Brain microvascular endothelial cell (primary cell): ENCODE data around the gene LCN10.

Experiments
- DNase-seq: peaks from one replicate; pipeline ENCODE4 v3.0.0-alpha.2; 2020
- H3K27ac ChIP-seq: fragments of 250-450 bp; sonication (Bioruptor Pico); 2 replicates; pipeline ENCODE4 v1.5.1; 2020; ENCODE audit warnings: mild to moderate bottlenecking, moderate library complexity
- H3K27me3 ChIP-seq: fragments of 250-450 bp; sonication (Bioruptor Pico); replicated peaks from 2 replicates; pipeline ENCODE4 v1.5.1; 2020; ENCODE audit warnings: mild to moderate bottlenecking
- H3K36me3 ChIP-seq: fragments of 250-450 bp; sonication (Bioruptor Pico); replicated peaks from 2 replicates; pipeline ENCODE4 v1.5.1; 2020; ENCODE audit warnings: mild to moderate bottlenecking
- H3K4me3 ChIP-seq: 2 replicates; pipeline ENCODE4 v1.5.1; 2011; ENCODE audit warnings: low read depth, mild to moderate bottlenecking, control low read depth, low read length, moderate library complexity
- in situ Hi-C: cut with HindIII; loops from 2 replicates; pipeline ENCODE4 v1.10.0; 2017; ENCODE audit warnings: low sequenced_read_pairs, low pct_ligation_motif_present
- TF ChIP-seq, protein P1 (sequence below): IDR thresholded peaks from 2 replicates; pipeline ENCODE4 v1.5.1; 2011; ENCODE audit warnings: low read depth, mild to moderate bottlenecking, moderate library complexity, low read length, control low read depth, inconsistent platforms; ENCODE audit errors: missing control alignments

LCN10 gene

DNA sequence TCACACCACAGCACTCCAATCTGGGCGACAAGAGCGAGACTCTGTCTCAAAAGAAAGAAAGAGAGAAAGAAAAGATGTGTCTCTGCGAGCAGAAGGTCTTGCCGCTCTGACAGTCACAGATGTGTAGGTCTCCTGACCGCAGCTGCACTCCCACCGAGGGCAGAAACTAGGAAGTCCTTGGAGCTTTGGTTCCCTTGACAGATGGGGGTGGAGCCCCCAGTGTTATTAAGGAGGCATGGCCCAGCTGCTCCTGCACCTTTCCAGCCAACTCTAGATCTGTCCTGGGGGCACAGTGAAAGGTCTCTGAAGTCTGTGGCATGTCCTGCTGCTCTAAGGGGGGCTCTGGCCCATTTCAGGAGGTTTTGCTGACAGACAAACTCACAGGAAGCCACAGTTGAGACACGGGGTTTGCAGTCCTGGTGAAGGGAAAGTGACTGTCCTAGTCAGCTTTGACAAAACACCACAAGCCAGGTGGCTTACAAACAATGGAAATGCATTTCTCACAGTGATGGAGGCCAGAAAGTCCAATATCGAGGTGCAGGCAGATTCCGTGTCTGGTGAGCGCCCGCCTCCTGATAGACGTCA, 39.4 kb downstream of the LCN10 start:
- Histone ChIP-seq H3K27me3 (peaks cover 9% of the 10 kb centered on the region), H3K27ac (no peak overlapping the region), H3K36me3 (no peaks in the 10 kb centered on the region), H3K4me3 (no peak overlapping the region)
- TF ChIP-seq, protein P1, sequence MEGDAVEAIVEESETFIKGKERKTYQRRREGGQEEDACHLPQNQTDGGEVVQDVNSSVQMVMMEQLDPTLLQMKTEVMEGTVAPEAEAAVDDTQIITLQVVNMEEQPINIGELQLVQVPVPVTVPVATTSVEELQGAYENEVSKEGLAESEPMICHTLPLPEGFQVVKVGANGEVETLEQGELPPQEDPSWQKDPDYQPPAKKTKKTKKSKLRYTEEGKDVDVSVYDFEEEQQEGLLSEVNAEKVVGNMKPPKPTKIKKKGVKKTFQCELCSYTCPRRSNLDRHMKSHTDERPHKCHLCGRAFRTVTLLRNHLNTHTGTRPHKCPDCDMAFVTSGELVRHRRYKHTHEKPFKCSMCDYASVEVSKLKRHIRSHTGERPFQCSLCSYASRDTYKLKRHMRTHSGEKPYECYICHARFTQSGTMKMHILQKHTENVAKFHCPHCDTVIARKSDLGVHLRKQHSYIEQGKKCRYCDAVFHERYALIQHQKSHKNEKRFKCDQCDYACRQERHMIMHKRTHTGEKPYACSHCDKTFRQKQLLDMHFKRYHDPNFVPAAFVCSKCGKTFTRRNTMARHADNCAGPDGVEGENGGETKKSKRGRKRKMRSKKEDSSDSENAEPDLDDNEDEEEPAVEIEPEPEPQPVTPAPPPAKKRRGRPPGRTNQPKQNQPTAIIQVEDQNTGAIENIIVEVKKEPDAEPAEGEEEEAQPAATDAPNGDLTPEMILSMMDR: no peak
- in situ Hi-C loops: no loop called here
- no peak for DNase-seq

DNA sequence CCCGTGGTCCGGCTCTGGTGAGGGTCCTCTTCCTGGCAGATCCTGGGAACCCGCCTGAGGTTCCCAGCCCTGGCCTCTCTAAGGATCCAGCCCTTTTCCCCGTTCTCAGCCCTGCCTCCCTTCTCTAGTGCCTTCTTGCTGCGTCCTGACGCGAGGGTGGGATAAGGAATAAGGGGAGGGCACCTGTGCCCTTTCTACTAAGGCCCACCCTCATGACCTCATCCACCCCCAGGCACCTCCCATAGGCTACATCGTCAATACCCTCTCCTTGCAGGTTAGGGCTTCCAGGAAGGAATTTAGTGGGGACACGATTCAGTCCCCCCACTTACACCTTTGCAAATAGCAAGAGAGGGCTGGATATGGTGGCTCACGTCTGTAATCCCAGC, 41.1 kb downstream of the LCN10 start:
- DNase-seq: no peak
- in situ Hi-C loops: no loop called here
- Histone ChIP-seq H3K36me3 (no peaks in the 10 kb centered on the region), H3K4me3 (no peak overlapping the region), H3K27me3 (peaks cover 12% of the 10 kb centered on the region), H3K27ac (no peak overlapping the region)
- TF ChIP-seq, protein P1: no peak

- in situ Hi-C loops: no loop called here
- no peak for DNase-seq
- TF ChIP-seq, protein P1: no peak
- Histone ChIP-seq H3K27ac (no peak overlapping the region), H3K36me3 (no peaks in the 10 kb centered on the region), H3K4me3 (no peak overlapping the region), H3K27me3 (peaks cover 12% of the 10 kb centered on the region)
Observed at GRCh38 chr9:136700959-136701667, 41.6 kb downstream of the LCN10 start.

DNA sequence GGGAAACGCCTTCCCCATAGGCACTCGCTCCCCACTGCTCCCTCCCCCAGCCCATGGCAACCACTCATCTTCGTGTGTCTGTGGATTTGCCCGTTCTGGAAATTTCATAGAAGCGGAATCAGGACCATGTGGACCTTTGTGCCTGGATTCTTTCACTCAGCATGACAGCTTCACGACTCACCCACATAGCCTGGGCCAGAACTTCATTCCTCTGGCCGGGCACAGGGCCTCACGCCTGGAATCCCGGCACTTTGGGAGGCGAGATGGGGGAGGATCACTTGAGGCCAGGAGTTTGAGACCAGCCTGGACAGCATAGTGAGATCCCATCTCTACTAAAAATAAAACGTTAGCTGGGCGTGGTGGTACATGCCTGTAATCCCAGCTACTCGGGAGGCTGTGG, 42.4 kb downstream of the LCN10 start:
- Histone ChIP-seq H3K27ac (no peak overlapping the region), H3K36me3 (no peaks in the 10 kb centered on the region), H3K4me3 (no peak overlapping the region), H3K27me3 (peaks cover 12% of the 10 kb centered on the region)
- TF ChIP-seq, protein P1: no peak
- DNase-seq: no peak
- in situ Hi-C loops: no loop called here

DNA sequence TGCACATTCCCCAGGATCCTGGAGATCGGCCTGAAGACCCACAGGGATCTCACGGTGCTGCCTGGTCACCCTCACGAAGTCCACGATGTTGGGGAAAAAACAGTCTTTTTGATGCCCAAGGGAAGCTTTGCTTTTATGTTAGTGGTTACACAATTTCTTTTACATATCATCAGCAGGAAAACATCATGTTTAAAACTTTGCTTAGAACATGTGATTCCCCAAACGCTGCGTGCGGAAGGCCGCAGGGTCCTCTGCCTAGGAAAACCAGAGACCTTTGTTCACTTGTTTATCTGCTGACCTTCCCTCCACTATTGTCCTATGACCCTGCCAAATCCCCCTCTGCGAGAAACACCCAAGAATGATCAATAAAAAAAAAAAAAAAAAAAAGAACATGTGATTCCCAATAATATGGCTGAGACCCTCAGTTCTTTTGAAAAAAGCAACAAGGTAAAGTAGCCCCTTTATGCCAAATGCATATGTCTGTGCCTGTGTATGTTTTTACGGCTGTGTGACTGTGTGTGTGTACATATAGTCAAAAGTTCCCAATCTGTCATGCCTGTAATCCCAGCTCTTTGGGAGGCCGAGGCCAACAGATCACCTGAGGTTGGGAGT, 44.0 kb downstream of the LCN10 start:
- H3K36me3 ChIP-seq: no peaks in the 10 kb centered on the region
- TF ChIP-seq, protein P1: no peak
- no peak overlapping the region for H3K27ac ChIP-seq
- in situ Hi-C loops: no loop called here
- no peak overlapping the region for H3K4me3 ChIP-seq
- peaks cover 12% of the 10 kb centered on the region for H3K27me3 ChIP-seq
- DNase-seq: no peak
